CD4-positive, alpha-beta T cell treated with Interleukin-1 beta for 1 hour (primary cell): Measurements from ENCODE around the gene MED9.

Experiments
- DNase-seq, 2 donors: peaks; one replicate each; pipeline ENCODE4 v3.0.0-alpha.2; 2020 to 2022

The MED9 gene

GRCh38 chr17:17519886-17520285, 43.1 kb downstream of the MED9 start:
- no peak for DNase-seq

DNA sequence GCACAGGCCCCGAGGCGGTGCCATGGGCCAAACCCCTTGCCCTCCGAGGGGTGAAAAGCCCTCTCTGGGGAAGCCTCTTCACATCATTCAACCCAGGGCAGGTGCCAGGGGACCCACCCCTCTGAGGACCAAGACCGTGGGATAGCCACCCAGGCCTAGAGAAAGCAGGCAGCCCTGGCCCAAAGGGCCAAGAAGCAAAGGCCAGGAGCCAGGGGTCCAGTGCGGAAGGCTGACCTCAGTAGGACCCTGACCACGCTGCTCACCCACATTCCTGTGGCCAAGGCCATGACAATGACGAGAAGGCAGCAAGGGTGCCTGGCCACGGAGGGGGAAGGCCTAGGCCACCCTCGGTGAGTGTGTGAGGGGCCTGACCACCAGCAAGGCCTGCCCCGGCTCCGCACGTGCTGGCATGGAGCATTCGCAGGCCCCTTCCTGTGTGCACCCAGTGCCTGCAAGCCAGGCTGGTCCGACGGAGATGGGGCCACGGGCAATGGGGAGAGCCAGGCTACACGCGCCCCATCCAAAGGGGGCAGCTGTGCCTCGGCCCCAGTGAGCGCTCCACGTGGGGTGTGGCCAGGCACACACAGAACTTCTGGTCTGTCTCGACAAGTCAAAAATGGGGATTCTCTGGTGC, 43.9 kb downstream of the MED9 start:
- no peak for DNase-seq

- DNase-seq: no peak
Observed at GRCh38 chr17:17523001-17523730, 46.4 kb downstream of the MED9 start.

DNA sequence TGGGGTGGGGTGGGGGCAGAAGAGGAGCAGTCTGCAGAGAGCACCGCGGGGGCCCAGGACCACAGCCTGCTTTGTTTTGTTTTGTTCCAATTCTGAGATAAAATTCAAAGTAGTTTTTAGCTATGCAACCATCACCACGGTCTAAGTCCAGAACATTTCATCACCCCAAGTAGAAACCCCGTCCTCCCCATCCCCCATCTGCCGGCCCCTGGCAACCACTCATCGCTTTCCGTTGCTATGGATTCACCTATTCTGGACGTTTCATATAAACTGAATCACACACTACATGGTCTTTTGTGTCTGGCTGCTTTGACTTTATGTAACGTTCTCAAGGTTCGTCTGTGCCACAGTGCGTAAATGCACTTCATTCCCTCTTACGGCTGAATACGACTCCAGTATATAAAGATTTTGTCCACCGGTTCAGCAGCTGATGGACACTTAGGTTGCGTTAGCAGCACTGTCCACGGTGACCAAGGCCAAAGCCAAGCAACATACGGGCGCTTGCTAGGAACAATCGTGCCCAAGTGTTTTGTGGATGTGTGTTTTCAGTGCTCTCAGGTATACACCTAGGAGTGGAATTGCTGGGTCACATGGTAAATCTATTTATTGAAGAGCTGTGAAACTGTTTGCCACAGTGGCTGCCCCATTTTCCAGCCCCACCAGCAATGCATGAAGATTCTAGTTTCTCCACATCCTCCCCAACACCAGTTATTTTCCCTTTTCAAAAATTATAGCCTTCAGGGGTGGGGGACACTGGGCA, 47.1 kb downstream of the MED9 start:
- DNase-seq: no peak

- DNase-seq: no peak
Observed at GRCh38 chr17:17525311-17525710, 48.5 kb downstream of the MED9 start.

- DNase-seq: no peak
Observed at GRCh38 chr17:17525956-17526355, 49.2 kb downstream of the MED9 start.

DNA sequence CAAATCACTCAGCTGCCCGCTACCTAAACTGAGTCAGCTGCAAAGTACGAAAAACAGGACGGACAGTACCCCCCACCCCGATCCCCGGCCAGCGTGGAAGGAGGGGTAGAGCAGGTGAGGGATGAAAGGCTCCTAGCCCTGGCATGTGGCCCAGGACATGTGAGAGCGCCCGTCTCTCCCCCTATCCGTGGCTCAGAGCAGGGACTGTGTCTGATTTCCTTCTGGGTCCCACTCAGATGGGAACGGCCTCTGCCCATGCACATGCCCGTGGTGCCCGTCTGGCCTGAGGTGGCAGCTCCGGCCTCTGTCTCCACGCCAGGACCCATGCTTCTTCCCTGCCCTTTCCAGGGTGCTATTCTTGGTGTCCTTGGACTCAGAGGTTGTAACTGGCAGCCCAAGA, 49.6 kb downstream of the MED9 start:
- no peak for DNase-seq

- no peak for DNase-seq
Observed at GRCh38 chr17:17527534-17527933, 50.7 kb downstream of the MED9 start.

- no peak for DNase-seq
Observed at GRCh38 chr17:17527956-17528500, 51.2 kb downstream of the MED9 start.

- DNase-seq: no peak
Observed at GRCh38 chr17:17528696-17529652, 52.2 kb downstream of the MED9 start.

DNA sequence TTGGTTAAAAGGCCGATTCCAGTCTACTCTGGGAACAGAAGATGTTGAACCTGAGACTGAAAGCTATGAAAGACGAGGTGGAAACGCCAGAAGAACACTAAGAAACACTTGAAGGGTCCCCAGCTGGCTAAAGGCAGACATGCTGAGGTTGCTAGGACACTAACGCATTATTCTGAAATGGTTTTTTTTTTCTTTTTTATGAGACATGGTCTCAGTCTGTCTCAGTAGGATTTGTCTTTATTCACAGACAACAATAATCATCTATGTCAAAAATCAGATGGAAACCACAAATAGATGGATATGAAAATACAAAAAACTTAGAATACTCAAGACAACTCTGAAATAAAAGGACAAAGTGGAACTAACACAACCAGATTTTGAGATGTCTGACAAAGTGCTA, 54.4 kb downstream of the MED9 start:
- no peak for DNase-seq

DNA sequence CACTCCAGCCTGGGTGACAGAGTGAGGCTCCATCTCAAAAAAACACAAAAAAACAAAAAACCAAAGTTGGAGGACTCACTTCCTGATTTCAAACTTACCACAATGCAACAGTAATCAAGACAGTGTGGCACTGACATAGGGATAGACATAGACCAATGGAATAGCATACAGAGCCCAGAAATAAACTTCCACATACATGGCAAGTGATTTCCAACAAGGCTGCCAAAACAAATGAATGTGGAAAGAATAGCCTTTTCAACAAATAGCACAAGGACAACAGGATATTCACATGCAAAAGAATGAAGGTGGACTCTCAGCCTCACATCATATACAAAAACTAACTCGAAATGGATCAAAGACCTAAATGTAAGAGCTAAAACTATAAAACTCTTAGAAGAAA, 56.2 kb downstream of the MED9 start:
- no peak for DNase-seq

- DNase-seq: no peak
Observed at GRCh38 chr17:17533901-17534441, 57.2 kb downstream of the MED9 start.

DNA sequence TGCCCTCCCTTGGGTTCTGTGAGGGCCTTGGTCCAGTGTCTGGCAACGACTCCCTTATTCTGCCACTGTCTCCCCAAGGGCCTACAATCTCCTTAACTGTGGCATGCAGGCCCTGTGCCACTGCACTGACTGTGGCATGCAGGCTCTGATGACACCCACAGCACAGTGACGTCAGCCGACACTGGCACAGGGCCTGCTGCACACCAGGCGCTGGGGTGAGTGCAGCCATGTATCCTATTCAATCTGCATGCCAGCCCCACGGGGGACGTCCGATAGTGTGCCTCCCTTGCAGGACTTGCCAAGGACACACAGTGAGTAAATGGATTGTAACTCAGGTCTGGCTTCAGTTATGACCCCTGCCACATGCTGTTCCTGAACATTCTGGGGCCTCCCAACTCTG, 59.2 kb downstream of the MED9 start:
- DNase-seq: no peak

- DNase-seq: no peak
Observed at GRCh38 chr17:17536702-17537101, 59.9 kb downstream of the MED9 start.

DNA sequence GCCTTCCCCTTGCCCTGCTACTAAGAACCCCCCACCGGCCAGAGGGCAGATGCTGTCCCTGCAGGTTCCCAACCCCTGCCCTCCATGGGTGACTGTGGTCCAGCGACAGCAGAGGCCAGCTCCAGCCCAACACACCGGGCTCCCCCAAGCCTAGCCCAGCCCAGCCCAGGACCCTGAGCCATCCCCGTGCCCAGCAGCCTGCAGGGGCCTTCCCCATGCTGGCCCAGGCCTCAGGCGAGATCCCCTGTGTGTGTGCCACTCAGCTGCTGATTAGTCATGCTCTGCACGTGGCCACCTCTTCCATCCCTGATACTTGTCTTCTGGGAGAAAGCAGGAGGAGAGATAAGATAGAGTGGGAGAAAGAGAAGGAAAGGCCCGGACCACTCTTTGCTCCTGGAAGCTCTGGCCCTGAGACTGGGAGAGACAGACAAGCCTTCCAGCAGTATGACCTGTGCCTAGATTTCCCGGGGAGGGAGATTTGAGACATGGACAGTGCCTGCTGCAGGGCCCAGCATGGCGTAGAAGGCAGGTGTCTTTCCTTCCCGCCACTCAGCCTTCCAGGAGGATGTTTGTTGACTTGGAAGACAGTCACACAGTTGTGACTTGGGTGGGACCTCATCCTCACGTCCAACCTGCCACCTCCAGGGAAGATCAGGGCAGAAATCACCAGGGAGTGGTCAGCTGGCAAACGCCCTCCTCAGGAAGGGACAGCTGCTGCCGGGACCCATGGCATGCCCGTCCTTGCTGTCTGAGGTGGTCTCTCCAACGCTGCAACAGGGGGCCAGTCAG, 60.7 kb downstream of the MED9 start:
- DNase-seq: no peak

GRCh38 chr17:17538417-17539391, 61.9 kb downstream of the MED9 start:
- DNase-seq: no peak

DNA sequence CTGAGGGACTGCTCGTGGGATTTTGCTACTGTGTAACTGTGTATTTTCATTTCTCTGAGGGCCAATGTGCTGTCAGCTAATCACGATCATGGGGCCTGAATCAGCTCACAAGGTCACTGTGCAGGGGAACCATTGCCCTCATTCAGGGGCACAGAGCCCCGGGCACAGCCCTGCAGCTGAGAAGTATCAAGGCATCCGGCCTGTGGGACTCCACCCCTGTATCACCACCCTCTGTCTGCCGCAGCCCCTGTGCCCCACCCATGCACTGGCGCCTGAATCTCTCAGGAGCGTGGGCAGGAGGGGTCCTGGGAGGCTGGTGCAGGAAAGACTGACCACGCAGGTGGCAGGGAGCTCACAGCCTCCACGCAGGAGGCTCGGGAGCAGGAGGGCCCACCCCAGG, 62.8 kb downstream of the MED9 start:
- no peak for DNase-seq

- DNase-seq: no peak
Observed at GRCh38 chr17:17540278-17540906, 63.6 kb downstream of the MED9 start.
